Hematopoietic multipotent progenitor cell treated with erythropoietin and hydrocortisone succinate and interleukin-3 and kit ligand, for 4 days (in vitro differentiated cells): ENCODE measurements around the gene NOTCH1.

ENCODE experiments used
- DNase-seq: peaks from one replicate; pipeline ENCODE4 v3.0.0-alpha.2; 2015

NOTCH1 gene

GRCh38 chr9:136531904-136532798 lies 13.7 kb downstream of the NOTCH1 start:
- DNase-seq: peak; percentile 42

- no peak for DNase-seq
Measured at GRCh38 chr9:136531186-136531903, 14.5 kb downstream of the NOTCH1 start.

DNA sequence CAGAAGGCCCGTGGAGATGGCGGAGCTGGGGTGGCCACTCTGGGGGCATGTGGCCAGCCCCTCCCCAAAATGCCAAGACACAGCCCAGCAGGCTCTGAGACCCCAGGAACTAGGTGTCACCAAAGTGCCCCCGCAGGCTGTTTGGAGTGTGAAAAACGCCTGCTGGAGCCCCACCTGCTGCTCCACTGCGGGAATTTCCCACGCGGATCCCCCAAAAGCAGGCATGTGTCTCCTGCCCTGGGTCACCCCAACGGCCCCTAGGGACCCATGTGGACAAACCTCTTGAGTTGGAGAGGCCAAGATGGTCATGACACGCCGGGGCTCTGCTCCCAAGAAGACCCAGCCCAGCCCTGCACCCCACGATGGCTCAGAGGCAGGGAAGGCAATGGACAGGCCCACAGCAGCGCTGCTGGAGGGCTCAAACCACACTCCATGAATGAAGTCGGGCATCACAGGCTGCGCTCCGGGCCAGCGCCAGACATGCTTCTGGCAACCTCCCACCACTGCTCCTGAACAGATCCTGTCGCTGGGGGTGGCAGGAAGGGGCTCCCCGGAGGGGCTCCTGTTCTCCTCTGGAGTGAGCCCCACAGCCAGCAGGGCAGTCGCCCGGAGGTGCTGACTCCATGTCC lies 15.3 kb downstream of the NOTCH1 start:
- peak; percentile 31 for DNase-seq

DNA sequence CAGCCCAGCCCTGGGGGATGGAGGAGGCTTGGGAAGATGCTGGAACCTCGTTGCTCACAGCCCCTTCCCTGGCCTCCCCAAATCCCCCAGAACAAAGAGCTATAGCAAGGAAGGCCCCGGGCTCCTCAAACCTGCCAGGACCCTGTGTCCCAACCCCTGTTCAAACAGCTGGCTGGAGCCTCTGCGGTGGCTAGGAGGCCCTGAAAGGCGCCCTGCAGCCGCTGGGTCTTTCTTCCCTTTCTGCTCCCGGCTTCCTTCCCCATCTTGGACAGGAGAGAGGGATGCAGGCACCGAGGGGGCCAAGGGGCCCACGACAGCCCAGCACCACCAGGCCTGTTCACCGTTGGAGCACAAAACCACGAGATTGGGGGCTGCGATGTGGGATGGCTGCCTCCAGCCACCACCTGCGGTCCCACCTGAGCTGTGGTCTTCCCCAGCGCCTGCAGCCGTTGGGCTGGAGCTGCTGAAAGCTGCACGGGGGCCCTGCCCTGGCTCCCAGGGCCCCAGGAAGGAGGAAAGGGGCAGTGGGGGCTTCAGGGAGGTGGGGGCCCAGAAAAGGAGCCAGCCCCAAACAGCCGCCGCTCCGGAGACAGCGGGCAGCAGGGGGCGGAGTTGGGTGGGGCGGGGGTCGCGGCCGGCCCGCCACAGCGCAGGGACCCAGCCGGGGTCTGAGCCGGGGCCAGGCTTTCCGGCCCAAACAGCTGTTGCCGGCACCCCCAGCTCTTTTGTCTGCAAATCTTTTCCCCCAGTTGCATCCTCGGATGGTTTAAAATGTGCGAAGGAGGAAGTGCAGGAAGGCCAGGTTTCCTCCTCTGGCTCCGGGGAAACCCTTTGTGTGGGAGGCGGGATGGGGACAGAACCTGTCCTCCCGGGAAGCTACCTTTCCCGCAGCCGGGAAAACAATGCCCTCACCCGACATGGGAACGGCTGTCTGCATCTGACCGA lies 16.1 kb downstream of the NOTCH1 start:
- DNase-seq: peak; percentile 72

GRCh38 chr9:136528716-136529341 lies 17.0 kb downstream of the NOTCH1 start:
- no peak for DNase-seq

DNA sequence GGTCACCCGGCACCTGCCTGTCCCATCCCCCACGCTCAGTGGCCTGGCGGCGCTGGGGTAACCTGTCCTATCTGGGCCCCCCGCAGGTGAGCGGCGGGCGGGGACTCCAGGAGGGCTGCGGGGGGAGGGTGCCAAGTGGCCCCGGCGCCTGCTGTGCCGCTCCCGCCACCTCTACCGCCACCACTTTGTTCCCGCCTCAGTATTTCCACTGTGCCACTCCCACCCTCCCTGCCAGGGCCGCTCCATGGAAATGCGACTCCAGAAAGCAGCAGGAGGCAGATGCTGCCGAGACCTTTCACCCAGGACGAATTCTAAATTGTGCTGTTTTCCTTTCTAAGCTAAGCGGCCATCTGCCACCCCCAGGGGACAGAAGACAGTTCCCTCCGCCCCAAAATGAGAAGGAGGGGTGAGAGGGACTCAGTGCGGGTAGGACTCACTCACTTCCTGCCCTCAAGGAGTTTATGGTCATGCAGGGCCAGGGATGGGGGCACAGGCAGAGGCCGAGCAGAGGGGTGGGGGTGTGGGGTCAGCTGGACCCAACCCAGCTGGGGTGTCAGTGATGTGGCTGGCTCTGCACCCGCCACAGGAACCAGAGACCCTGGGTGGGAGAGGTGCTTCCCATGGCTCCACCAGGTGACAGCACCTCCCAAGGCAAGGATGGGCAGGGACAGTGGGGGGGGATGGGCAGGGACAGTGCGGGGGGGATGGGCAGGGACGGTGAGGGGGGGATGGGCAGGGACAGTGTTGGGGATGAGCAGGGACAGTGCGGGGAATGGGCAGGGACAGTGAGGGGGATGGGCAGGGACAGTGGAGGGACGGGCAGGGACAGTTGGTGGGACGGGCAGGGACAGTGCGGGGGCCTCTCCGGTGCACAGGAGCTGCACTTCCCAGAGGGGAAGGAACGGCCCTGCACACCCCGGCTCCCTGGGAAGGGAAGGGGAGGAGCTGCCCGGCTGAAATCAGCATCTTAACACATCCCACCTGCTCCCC lies 17.8 kb downstream of the NOTCH1 start:
- DNase-seq: peak; percentile 46

GRCh38 chr9:136527131-136527530 lies 18.7 kb downstream of the NOTCH1 start:
- no peak for DNase-seq

- no peak for DNase-seq
Measured at GRCh38 chr9:136526625-136527066, 19.2 kb downstream of the NOTCH1 start.

DNA sequence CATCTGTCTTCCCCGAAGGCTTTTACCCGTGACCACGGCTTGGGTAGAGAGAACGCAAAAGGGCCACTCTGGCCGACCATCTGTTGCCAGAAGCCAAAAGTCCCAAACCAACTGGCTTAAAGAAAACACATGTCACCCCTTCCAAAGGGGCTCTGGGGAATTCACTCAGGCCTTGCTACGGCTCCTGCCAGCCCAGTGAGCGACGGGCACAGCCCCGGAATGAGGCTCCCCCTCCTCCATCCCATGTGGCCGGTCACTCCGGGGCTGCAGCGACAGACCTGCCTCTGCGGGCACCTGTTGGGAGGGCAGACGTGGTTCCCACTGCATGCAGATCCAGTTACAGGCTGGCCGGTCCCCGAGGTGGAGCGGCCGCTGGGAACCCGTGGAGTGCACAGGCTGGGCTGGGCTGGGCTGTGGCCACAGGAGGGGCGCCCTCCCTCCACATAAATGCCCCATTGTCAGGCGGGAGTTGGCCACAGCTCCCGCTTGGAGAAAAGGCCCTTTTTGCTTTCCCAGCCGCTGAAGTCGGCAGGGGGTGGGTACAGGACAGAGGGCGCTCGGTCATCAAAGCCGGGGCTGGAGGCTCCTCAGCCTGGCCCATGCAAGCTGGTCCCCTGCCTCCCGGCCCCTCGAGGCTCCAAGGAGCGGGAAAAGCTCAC lies 19.9 kb downstream of the NOTCH1 start:
- DNase-seq: no peak

DNA sequence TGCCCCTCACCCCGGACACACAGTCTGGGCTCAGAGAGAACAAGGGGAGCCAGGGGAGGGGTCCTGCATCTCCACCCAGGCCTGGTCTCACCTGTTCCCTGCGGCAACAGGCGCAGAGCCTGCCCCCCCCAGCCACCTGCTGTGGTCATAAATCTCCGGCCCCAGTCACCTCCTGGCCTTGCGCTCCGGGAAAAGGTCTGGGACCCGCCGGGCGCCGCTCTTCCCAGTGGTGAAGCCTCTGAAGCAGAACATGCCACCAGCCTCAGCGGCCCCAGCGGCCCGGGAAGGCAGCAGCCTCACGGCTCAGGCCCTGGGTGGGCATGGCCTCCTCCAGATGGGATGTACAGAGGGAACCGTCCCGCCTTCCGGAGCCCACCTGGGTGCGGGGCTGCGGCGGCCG lies 20.6 kb downstream of the NOTCH1 start:
- DNase-seq: no peak

DNA sequence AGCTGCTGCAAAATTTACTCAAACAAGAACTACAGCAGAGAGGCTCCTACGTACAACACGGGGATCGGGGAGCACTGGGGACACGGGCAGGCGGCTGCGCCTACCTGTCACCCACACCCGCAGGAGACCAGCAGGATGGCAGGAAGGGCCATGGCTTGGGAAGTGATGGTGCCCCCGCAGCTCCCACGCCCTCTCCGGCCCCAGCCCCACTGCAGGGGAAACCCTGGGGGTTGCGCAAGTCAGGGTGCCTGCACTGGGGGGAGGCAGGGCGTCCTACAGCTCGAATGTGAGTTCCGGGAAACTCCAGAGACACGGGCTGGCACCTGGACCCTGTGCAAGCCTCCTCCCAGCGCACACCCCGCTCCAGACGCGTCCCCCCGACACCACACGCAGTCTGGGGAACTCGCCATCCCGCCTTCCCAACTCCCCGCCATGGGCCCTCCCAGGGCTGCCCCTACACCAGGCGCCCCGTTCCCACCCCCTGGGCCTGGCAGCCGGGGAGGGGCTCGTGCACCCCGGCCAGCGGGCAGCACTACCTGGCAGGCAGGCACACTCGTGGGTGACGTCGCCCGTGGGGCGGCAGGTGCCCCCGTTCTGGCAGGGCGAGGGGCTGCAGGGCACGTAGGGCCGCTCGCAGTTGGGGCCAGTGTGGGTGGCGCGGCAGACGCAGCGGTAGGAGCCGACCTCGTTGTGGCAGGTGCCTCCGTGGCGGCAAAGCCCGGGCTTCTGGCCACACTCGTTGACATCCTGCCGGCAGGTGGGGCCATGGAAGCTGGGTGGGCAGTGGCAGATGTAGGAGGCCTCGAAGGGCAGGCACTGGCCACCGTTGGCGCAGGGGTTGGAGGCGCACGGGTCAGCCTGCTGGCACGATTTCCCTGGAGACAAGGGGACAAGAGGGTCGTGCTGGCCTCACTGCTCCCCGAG lies 23.3 kb downstream of the NOTCH1 start:
- DNase-seq: no peak

- peak; percentile 67 for DNase-seq
Measured at GRCh38 chr9:136521537-136521936, 24.3 kb downstream of the NOTCH1 start.

DNA sequence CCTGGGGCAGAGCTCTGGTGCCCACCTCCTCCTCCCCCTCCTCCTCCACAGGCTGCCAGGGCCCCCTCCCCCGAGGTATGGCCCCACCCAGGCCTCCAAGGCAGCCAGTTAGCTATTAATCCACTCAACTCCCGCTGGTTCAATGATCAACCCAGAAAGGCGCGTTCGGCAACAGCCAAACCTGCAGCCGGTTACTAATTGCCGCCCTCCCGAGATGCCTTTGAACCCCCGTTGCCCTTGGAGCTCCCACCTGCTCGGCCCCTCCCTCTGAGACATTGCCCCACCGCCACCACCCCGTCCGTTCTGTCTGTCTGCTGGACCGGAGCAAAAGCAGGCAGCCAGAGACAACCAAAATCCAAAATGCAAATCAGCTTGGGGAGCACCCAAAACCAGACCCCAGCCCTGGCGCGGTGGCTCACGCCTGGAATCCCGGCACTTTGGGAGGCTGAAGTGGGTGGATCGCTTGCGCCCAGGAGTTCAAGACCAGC lies 25.8 kb downstream of the NOTCH1 start:
- DNase-seq: no peak

GRCh38 chr9:136519263-136520052 lies 26.4 kb downstream of the NOTCH1 start:
- DNase-seq: no peak

DNA sequence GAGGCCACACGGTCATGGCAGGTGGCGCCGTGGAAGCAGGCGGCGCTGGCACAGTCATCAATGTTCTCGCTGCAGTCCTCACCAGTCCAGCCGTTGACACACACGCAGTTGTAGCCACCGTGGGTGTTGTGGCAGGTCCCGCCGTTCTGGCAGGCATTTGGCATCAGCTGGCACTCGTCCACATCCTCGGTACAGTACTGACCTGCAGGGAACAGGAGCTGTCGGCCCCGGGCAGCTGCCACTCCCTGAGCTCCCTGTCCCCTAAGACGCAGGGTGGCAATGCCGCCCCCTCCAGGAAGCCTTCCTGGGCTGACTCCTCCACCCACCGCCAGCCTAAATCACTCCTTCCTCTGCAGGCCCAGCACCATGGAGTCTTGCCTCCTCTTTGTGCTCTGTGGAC lies 27.2 kb downstream of the NOTCH1 start:
- DNase-seq: no peak

DNA sequence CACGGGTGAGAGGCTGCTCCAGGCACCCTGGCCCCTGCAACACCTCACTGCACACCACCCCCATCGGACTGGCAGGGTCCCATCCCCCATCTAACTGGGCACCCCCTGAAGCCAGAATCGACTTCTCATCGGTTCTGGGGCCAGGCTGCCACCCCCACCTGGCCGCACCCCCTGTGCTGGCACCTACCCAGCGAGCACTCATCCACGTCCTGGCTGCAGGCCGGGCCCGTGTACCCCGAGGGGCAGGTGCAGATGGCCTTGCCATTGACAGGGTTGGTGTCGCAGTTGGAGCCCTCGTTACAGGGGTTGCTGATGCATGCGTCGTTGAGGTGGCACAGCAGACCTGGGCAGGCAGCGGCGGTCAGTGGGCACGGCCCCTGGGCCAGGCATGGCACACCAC lies 27.9 kb downstream of the NOTCH1 start:
- no peak for DNase-seq

DNA sequence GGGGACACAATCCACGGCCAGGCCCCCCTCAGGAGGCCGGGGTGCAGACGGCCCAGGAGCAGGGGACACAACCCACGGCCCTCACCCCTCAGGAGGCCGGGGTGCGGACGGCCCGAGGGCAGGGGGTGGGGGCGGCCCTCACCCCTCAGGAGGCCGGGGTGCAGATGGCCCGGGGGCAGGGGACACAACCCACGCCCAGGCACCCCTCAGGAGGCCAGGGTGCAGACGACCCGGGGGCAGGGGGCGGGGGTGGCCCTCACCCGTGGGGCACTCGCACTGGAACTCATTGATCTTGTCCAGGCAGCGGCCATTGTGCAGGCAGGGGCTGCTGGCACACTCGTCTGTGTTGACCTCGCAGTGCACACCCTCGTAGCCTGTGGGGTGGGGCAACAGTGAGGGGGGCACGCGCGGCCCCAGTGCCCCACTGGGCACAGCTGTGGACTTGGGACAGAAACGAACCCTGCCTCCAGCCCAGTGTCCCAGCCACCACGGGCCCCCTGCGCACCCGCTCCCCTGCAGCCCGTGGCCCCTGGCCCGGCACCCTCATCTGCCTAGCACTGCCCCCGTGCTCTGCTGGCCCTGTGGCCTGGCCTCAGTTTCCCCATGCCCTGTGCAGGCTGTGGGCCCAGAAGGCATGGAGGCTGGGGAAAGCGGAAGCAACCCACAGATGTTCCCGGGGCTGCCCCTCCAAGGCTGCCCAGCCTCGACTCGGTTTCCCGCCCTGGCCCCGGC lies 28.7 kb downstream of the NOTCH1 start:
- DNase-seq: no peak
